HL-60/S4 treated with phorbol 12-myristate 13-acetate at 8.2 ng/mL for 4 days and 3 days (cell line): ENCODE measurements around the gene XPOT.
"Not testable (repeated sequence)": the region's sequence is repeated elsewhere in the genome, so short reads cannot be mapped to it uniquely, and the experiment has no call there.

Source experiments
- in situ Hi-C: fragments of 300-500 bp; cut with MboI; formaldehyde crosslinking; loops from 2 replicates; pipeline ENCODE4 v1.15.0; 2022; ENCODE audit warnings: low sequenced_read_pairs

The XPOT gene

GRCh38 chr12:64403707-64404469 is at the start of gene XPOT:
Gene XPOT, plus strand, starts transcription at chr12:64404392. Its CDS starts 5,644 bp downstream, at chr12:64410036.
- in situ Hi-C loops = no loop called here

DNA sequence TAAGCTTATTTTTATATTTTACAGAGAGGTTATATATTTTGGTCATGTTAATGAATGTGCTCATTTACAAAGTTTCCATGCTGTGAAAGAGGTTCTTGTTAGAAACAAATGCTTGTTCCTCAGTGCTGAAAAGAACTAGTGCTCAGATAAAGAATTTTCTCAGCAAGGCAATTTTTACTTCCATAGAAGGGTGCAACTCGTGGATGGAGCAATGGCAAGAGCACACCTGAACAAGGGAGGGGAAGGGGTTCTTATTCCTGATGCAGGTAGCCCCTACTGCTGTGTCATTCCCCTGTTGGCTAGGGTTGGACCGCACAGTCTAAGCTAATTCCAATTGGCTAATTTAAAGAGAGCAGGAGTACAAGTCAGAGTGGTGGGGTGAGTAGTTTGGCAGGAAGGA is 48.0 kb upstream of the XPOT start:
- in situ Hi-C loops = not testable (repeated sequence)

DNA sequence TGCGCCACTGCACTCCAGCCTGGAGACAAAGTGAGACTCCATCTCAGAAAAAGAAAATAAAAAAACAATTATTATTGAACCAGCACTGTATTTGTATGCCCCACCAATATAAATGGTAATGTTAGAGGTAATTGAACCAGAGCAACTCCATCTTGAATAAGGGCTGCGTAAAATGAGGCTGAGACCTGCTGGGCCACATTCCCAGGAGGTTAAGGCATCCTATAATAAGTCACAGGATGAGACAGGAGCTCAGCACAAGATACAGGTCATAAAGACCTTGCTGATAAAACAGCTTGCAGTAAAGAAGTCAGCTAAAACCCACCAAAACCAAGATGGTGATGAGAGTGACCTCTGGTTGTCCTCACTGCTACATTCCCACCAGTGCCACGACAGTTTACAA is 43.0 kb upstream of the XPOT start:
- in situ Hi-C loops = not testable (repeated sequence)

DNA sequence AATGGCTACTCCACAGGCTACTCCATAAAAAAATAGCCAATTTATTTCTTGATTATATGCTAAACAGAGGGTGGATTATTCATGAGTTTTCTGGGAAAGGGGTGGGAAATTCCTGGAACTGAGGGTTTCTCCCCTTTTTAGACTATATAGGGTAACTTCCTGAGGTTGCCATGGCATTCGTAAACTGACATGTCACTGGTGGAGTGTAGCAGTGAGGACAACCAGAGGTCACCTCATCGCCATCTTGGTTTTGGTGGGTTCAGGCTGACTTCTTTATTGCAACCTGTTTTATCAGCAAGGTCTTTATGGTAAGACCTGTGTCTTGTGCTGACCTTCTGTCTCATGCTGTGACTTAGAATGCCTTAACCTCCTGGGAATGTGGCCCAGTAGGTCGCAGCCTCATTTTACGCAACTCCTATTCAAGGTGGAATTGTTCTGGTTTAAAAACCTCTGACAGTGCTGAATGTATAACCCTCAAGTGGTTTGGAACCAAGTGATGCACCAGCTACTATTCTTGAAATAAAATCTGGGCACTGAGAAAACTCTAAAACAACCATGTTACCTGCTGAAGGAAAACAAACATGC is 41.4 kb upstream of the XPOT start:
- in situ Hi-C loops = no loop called here

DNA sequence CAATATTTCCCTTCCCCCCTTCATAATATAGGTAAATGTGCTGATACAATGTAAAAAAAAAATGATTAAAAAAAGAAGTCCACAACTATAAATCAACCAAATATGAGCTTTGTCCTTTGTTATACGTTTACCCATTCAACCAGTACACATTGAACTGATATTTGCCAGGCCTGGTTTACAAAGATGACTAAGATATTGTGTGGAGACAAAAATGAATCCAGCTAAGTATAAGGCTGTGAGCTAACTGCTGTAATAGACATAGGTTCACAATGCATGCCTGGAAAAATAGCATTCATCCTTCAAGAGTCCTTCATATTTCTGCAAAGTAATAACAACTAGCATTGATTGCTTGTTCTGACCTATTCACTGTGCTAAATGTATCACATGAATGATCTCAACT is 20.5 kb upstream of the XPOT start:
- in situ Hi-C loops = no loop called here

DNA sequence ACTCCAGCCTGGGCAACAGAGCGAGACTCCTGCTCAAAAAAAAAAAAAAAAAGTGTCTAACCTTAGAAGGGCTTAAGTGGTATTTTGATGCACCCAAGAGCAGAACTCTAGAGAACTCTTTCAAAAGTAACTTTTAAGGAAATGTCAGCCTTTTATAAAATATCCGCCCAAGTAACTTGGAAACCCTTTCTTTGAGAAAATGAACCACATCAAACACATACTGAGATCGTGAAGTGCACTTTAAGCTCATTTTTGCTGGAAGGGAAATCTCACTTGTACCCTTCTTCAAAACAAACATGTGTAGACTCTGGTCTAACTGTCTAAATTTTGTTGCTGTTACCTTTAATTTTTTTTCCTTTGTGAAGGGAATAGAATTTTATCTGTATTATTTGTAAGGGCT is 19.2 kb upstream of the XPOT start:
- in situ Hi-C loops = no loop called here

DNA sequence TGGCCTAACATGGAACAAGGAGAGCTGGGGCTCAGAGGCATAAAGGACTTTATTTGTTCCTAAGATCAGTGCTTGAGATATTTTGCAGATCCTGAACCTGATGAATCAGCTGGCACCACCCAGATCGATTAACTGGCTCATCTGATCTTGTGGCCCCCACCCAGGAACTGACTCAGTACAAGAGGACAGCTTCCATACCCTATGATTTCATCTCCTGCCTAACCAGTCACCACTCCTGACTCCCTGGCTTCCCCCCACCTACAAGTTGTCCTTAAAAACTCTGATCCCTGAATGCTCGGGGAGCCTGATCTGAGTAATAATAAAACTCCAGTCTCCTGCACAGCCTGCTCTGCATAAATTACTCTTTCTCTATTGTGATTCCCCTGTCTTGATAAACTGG is 18.7 kb upstream of the XPOT start:
- in situ Hi-C loops = no loop called here

GRCh38 chr12:64387197-64387816 is 16.9 kb upstream of the XPOT start:
- in situ Hi-C loops = no loop called here

GRCh38 chr12:64389154-64389553 is 15.0 kb upstream of the XPOT start:
- in situ Hi-C loops = no loop called here

- in situ Hi-C loops = no loop called here
These were observed 13.8 kb upstream of the XPOT start, which contains the start of gene C12orf56 for GRCh38 chr12:64390275-64390851. Gene C12orf56, minus strand, starts transcription at chr12:64390758. Its CDS starts 193 bp downstream, at chr12:64390565.

DNA sequence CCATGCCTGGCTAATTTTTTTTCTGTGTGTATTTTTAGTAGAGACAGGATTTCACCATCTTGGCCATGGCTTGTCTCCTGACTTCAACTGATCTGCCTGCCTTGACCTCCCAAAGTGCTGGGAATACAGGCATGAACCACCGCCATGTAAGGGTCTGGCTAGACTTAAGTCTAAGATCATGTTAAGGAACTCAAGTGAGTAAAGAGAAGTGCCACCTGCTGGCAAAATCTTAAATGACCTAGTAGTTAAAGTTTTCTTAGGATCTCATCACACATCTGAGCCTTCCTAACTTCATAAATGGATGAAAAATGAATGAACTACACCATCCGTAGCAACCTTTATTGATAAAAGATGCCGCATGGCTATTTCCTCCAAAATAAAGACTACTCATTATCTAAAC is 12.0 kb upstream of the XPOT start:
- in situ Hi-C loops = no loop called here

DNA sequence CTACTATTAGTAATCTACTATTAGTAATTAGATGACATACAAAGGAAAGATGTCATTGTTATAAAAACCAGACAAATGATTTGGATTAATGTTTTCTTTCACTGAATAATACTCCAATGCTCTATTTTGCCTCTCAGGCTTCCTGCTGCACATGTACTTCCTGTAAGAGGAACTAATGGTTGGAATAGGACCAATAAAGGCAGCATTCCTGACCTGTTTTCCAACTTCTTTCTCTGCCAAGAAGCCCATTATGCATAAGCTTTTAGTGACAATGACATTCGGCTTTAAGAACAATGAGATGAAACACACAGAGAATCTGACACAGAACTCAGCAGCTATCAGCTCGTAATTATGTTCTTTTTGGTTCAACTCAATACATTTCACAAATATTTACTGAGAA is 8.5 kb upstream of the XPOT start:
- in situ Hi-C loops = no loop called here

DNA sequence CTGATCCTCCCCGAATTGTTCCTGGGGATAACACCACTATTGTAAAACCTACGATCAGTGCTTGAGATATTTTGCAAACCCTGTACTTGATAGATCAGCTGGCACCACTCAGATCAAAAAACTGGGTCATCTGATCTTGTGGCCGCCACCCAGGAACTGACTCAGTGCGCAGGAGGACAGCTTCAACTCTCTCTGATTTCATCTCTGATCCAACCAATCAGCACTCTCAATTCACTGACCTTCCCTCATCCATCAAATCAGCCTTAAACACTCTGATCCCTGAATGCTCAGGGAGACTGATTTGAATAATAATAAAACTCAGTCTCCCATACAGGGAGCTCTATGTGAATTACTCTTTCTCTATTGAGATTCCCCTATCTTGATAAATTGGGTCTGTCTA is 4.2 kb upstream of the XPOT start:
- in situ Hi-C loops = no loop called here

GRCh38 chr12:64402181-64402580 is 2.0 kb upstream of the XPOT start:
- in situ Hi-C loops = no loop called here

GRCh38 chr12:64404470-64405256 is 471 bp downstream of the XPOT start:
- in situ Hi-C loops = no loop called here

DNA sequence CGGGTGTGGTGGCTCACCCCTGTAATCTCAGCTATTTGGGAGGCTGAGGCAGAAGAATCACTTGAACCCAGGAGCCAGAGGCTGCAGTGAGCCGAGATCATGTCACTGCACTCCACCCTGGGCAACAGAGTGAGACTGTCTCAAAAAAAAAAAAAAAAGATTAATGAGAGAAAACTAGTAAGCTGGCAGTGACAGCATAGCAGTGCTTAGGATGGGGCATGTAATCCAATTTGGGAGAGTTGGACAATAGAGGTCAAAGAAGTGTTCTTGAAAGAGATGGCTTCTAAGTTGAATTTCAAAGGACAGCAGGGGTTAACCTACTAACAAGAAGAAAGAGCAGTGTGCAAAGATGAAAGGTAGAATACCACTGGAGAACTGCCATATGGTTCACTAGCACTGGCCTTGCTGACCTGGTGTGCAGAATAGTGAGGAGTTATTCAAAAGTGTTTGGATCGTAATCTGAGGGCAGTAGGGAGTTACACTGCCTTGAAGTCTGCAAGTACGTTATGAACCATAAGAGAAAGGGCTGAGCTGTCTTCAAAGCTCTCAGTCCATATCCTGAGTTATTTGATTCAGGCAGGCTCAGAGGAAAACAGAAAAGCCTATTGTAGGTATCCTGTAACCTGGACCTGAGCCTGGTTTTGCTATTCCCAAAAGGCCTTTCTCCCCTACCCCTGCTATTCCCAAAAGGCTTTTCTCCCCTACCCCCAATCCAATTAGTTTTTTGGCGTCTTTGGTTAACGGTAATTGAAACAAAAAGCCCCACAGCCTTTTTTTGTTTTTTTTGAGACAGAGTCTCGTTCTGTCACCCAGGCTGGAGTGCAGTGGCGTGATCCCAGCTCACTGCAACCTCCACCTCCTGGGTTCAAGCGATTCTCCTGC is 3.4 kb downstream of the XPOT start:
- in situ Hi-C loops = no loop called here

DNA sequence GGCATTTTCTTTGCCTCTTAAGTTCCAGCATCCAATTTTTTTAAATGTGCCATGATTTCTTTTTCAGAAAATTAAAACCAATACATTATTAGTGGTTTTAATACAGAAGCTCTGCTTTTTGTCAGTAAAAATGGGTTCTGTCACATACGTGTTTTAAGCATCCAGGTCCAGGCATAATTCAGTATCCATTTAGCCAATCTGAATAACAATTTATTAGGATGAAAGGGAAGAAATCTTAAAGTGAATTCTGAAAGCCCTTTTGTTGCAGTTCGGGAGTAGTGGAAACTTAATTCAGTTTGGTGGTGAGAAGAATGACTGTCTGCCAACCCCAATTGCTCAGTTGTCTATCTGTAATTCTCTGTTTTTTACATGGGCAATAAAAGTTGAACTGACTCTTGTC is 7.2 kb downstream of the XPOT start:
- in situ Hi-C loops = no loop called here

DNA sequence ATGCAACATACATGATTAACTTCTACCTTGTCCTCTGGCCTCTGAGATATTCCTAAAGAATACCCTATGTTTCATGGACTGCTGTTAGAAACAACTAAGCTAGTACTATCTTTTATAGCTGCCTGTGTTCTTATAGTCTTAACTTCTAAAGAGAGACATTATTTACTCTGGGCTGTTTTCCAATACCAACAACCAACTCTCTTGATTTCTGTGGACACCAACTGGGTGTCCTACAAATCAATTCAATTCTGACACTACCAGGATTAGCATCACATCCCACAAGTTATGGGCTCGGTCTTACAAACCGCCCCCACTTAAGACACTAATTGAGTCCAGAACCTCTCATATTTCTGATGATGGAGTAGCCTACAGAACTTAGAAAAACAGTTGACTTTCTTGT is 8.3 kb downstream of the XPOT start:
- in situ Hi-C loops = no loop called here

DNA sequence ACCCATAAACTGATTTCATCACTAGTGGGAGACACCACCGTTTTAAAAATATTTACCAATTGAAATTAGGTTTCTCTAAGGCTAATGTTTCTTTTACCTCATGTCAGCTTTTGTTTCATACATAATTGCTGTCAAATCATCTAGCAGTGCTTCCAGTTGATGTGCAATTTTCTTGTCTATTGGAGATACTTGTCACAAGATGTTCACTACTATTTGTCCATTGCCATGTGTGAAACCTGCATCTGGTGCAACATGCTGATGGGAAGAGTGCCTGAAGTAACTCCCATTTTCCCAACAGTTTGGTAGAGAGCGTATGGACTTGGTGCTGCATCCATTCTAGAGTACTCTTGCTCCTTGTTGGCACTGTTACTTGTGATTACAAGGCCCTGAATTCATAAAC is 9.7 kb downstream of the XPOT start:
- in situ Hi-C loops = no loop called here

DNA sequence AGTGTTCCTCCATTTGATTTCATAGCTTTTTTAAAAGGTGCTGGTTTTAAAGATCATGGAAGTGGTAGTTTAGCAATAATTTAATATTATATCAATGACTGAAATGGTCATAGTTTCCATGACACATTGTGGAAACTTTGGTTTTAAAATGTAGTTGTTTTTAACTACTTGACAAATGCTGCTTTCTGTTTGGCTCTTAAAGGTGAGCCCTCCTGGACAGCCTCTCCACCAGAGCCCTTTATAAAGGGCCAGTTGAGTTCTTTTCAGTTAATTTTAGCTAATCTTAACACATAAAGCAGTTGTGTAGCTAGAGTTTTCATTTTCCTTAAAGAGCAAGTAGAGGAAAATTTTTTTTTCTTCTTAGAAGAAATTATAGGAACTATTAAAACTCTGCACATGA is 14.0 kb downstream of the XPOT start:
- in situ Hi-C loops = no loop called here
